IPS-18a (cell line): ENCODE results near the gene C1RL.

ENCODE experiments used
- H3K27ac ChIP-seq: one replicate; pipeline ENCODE4 v1.5.1; 2013; ENCODE audit warnings: low read length
- H3K27me3 ChIP-seq: one replicate; pipeline ENCODE4 v1.6.1; 2013; ENCODE audit warnings: mild to moderate bottlenecking, low read length; ENCODE audit not compliant: control insufficient read depth, insufficient read depth
- H3K36me3 ChIP-seq: one replicate; pipeline ENCODE4 v1.6.1; 2013; ENCODE audit warnings: low read depth, low read length; ENCODE audit not compliant: control insufficient read depth
- H3K4me1 ChIP-seq: one replicate; pipeline ENCODE4 v1.6.1; 2013; ENCODE audit warnings: low read depth, low read length; ENCODE audit not compliant: control insufficient read depth
- H3K4me3 ChIP-seq: one replicate; pipeline ENCODE4 v1.5.1; 2013; ENCODE audit warnings: low read length
- H3K9ac ChIP-seq: one replicate; pipeline ENCODE4 v1.6.1; 2013; ENCODE audit warnings: mild to moderate bottlenecking, low read length, moderate library complexity
- H3K9me3 ChIP-seq: one replicate; pipeline ENCODE4 v1.6.1; 2013; ENCODE audit warnings: low read depth, low read length; ENCODE audit not compliant: control insufficient read depth

C1RL gene

GRCh38 chr12:7146228-7146627 is 37.2 kb upstream of the C1RL start:
- H3K4me1 ChIP-seq: no peaks in the 10 kb centered on the region
- no peak overlapping the region for H3K9ac ChIP-seq
- no peaks in the 10 kb centered on the region for H3K27me3 ChIP-seq
- no peak overlapping the region for H3K4me3 ChIP-seq
- H3K9me3 ChIP-seq: no peaks in the 10 kb centered on the region
- no peak overlapping the region for H3K27ac ChIP-seq
- H3K36me3 ChIP-seq: peaks cover 10% of the 10 kb centered on the region

- Histone ChIP-seq H3K9me3 (no peaks in the 10 kb centered on the region), H3K4me1 (no peaks in the 10 kb centered on the region), H3K9ac (no peak overlapping the region), H3K27ac (no peak overlapping the region), H3K27me3 (no peaks in the 10 kb centered on the region), H3K36me3 (peaks cover 4% of the 10 kb centered on the region), H3K4me3 (no peak overlapping the region)
Measured at GRCh38 chr12:7145671-7146070, 36.7 kb upstream of the C1RL start.

GRCh38 chr12:7144414-7145120 is 35.6 kb upstream of the C1RL start:
- Histone ChIP-seq H3K4me3 (no peak overlapping the region), H3K4me1 (no peaks in the 10 kb centered on the region), H3K9me3 (no peaks in the 10 kb centered on the region), H3K36me3 (no peaks in the 10 kb centered on the region), H3K27me3 (no peaks in the 10 kb centered on the region), H3K27ac (no peak overlapping the region), H3K9ac (no peak overlapping the region)

- Histone ChIP-seq H3K27ac (no peak overlapping the region), H3K27me3 (no peaks in the 10 kb centered on the region), H3K4me3 (no peak overlapping the region), H3K36me3 (no peaks in the 10 kb centered on the region), H3K9ac (no peak overlapping the region), H3K4me1 (no peaks in the 10 kb centered on the region), H3K9me3 (no peaks in the 10 kb centered on the region)
Measured at GRCh38 chr12:7143564-7143963, 34.5 kb upstream of the C1RL start.

- Histone ChIP-seq H3K36me3 (no peaks in the 10 kb centered on the region), H3K4me1 (no peaks in the 10 kb centered on the region), H3K4me3 (no peak overlapping the region), H3K9me3 (no peaks in the 10 kb centered on the region), H3K27me3 (no peaks in the 10 kb centered on the region), H3K9ac (no peak overlapping the region), H3K27ac (no peak overlapping the region)
Measured at GRCh38 chr12:7142809-7143465, 33.9 kb upstream of the C1RL start.

- no peak overlapping the region for H3K4me3 ChIP-seq
- H3K4me1 ChIP-seq: no peaks in the 10 kb centered on the region
- no peak overlapping the region for H3K27ac ChIP-seq
- H3K36me3 ChIP-seq: peaks cover 2% of the 10 kb centered on the region
- H3K9ac ChIP-seq: no peak overlapping the region
- H3K27me3 ChIP-seq: no peaks in the 10 kb centered on the region
- no peaks in the 10 kb centered on the region for H3K9me3 ChIP-seq
Measured at GRCh38 chr12:7142056-7142644, 33.1 kb upstream of the C1RL start.

- Histone ChIP-seq H3K27ac (no peak overlapping the region), H3K36me3 (peaks cover 8% of the 10 kb centered on the region)
Measured at GRCh38 chr12:7141351-7142005, 32.5 kb upstream of the C1RL start.

GRCh38 chr12:7139200-7139599 is 30.2 kb upstream of the C1RL start:
- Histone ChIP-seq H3K27ac (no peak overlapping the region), H3K9ac (no peak overlapping the region), H3K36me3 (peaks cover 12% of the 10 kb centered on the region), H3K4me1 (no peaks in the 10 kb centered on the region), H3K27me3 (no peaks in the 10 kb centered on the region), H3K9me3 (no peaks in the 10 kb centered on the region), H3K4me3 (no peak overlapping the region)

More at GRCh38 chr12:7141351-7142005, 32.5 kb upstream of the C1RL start:
- no peaks in the 10 kb centered on the region for H3K4me1 ChIP-seq
- H3K9ac ChIP-seq: no peak overlapping the region
- H3K27me3 ChIP-seq: no peaks in the 10 kb centered on the region
- no peaks in the 10 kb centered on the region for H3K9me3 ChIP-seq
- H3K4me3 ChIP-seq: no peak overlapping the region

GRCh38 chr12:7137908-7138307 is 28.9 kb upstream of the C1RL start:
- Histone ChIP-seq H3K9ac (no peak overlapping the region), H3K4me1 (no peaks in the 10 kb centered on the region), H3K4me3 (no peak overlapping the region), H3K9me3 (no peaks in the 10 kb centered on the region), H3K27ac (no peak overlapping the region), H3K27me3 (no peaks in the 10 kb centered on the region), H3K36me3 (peaks cover 12% of the 10 kb centered on the region)

GRCh38 chr12:7136676-7137075 is 27.7 kb upstream of the C1RL start:
- Histone ChIP-seq H3K36me3 (peaks cover 12% of the 10 kb centered on the region), H3K4me3 (no peak overlapping the region), H3K9ac (no peak overlapping the region), H3K9me3 (no peaks in the 10 kb centered on the region), H3K27me3 (no peaks in the 10 kb centered on the region), H3K27ac (no peak overlapping the region), H3K4me1 (no peaks in the 10 kb centered on the region)

- Histone ChIP-seq H3K27me3 (no peaks in the 10 kb centered on the region), H3K4me1 (no peaks in the 10 kb centered on the region), H3K36me3 (peaks cover 12% of the 10 kb centered on the region), H3K27ac (no peak overlapping the region), H3K9ac (no peak overlapping the region), H3K4me3 (no peak overlapping the region), H3K9me3 (no peaks in the 10 kb centered on the region)
Measured at GRCh38 chr12:7136071-7136470, 27.1 kb upstream of the C1RL start.
